C4-2B (cell line): ENCODE data around the gene ULK1.
"Not testable (repeated sequence)": the region's sequence is repeated elsewhere in the genome, so short reads cannot be mapped to it uniquely, and the experiment has no call there.

Experiments
- ZFX ChIP-seq: fragments of 450-650 bp; IDR thresholded peaks from 2 replicates; pipeline ENCODE4 v1.6.1; 2017
- TF ChIP-seq, protein P1 (sequence below): fragments of 450-650 bp; conservative IDR thresholded peaks from 2 replicates; pipeline ENCODE4 v1.5.1; 2017; ENCODE audit warnings: mild to moderate bottlenecking

DNA sequence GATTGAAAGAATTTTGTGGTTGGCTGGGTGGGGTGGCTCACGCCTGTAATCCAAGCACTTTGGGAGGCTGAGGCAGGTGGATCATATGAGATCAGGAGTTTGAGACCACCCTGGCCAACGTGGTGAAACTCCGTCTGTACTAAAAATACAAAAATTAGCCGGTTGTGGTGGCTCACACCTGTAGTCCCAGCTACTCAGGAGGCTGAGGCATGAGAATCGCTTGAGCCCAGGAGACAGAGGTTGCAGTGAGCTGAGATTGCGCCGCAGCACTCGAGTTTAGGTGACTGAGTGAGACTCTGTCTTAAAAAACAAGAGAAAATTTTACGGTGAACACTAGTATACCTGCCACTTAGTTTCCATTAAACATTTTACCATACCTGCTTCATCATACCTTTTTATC, 59.4 kb downstream of the ULK1 start:
- TF ChIP-seq, protein P1, sequence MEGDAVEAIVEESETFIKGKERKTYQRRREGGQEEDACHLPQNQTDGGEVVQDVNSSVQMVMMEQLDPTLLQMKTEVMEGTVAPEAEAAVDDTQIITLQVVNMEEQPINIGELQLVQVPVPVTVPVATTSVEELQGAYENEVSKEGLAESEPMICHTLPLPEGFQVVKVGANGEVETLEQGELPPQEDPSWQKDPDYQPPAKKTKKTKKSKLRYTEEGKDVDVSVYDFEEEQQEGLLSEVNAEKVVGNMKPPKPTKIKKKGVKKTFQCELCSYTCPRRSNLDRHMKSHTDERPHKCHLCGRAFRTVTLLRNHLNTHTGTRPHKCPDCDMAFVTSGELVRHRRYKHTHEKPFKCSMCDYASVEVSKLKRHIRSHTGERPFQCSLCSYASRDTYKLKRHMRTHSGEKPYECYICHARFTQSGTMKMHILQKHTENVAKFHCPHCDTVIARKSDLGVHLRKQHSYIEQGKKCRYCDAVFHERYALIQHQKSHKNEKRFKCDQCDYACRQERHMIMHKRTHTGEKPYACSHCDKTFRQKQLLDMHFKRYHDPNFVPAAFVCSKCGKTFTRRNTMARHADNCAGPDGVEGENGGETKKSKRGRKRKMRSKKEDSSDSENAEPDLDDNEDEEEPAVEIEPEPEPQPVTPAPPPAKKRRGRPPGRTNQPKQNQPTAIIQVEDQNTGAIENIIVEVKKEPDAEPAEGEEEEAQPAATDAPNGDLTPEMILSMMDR, result not testable (repeated sequence)
- not testable (repeated sequence) for TF ChIP-seq ZFX
